ENCODE results near the gene MARF1.
"Not testable (repeated sequence)": the region's sequence is repeated elsewhere in the genome, so short reads cannot be mapped to it uniquely, and the experiment has no call there.

The MARF1 gene

GRCh38 chr16:15643048-15643945 is at the start of gene MARF1:
TSS of gene MARF1 (minus strand) at chr16:15643154. CDS start at chr16:15639233, 3,921 bp downstream.
- DNase-seq (ENCODE audit: low read depth, low spot score), result peak; percentile 96
- TF ChIP-seq, protein P1, sequence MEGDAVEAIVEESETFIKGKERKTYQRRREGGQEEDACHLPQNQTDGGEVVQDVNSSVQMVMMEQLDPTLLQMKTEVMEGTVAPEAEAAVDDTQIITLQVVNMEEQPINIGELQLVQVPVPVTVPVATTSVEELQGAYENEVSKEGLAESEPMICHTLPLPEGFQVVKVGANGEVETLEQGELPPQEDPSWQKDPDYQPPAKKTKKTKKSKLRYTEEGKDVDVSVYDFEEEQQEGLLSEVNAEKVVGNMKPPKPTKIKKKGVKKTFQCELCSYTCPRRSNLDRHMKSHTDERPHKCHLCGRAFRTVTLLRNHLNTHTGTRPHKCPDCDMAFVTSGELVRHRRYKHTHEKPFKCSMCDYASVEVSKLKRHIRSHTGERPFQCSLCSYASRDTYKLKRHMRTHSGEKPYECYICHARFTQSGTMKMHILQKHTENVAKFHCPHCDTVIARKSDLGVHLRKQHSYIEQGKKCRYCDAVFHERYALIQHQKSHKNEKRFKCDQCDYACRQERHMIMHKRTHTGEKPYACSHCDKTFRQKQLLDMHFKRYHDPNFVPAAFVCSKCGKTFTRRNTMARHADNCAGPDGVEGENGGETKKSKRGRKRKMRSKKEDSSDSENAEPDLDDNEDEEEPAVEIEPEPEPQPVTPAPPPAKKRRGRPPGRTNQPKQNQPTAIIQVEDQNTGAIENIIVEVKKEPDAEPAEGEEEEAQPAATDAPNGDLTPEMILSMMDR (IDR thresholded peaks at IDR 0.05; ENCODE audit: low read depth, low read length), result peak; percentile 59
- in situ Hi-C loops (cut with HindIII; ENCODE audit: low sequenced_read_pairs), result no loop called here
- H3K4me3 ChIP-seq (ENCODE audit: low read depth, low read length), result peak within 1 kb of the TSS; percentile 98

DNA sequence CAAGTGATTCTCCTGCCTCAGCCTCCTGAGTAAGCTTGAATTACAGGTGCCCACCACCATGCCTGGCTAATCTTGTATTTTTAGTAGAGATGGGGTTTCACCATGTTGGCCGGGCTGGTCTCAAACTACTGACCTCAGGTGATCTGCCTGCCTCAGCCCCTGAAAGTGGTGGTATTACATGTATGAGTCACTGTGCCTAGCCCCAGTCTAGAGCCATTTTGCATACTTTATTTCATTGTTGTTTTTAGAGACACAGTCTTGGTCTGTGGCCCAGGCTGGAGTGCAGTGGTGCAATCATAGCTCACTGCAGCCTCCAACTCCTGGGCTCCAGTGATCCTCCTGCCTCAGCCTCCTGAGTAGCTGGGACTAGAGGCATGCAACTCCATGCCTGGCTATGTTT is 49.6 kb upstream of the MARF1 start:
- H3K4me3 ChIP-seq (ENCODE audit: low read depth, low read length); in situ Hi-C loops (cut with HindIII; ENCODE audit: low sequenced_read_pairs); DNase-seq (ENCODE audit: low read depth, low spot score): not testable (repeated sequence)

DNA sequence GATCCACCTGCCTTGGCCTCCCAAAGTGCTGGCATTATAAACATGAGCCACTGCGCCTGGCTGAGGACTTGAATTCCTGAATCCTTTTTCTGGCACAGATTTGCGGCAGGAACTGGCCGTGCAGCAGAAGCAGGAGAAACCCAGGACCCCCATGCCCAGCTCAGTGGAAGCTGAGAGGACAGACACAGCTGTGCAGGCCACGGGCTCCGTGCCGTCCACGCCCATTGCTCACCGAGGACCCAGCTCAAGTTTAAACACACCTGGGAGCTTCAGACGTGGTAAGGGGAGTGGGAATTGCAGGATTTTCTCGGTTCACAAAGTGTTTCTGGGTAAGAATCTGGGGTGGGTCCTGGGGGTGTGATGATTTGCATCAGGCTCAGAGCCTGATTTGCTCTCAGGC is 48.1 kb upstream of the MARF1 start:
- in situ Hi-C loops (cut with HindIII; ENCODE audit: low sequenced_read_pairs), result no loop called here
- no peak for DNase-seq (ENCODE audit: low read depth, low spot score)
- no peak overlapping the region for H3K4me3 ChIP-seq (ENCODE audit: low read depth, low read length)
- TF ChIP-seq, protein P1 (IDR thresholded peaks at IDR 0.05; ENCODE audit: low read depth, low read length), result no peak

DNA sequence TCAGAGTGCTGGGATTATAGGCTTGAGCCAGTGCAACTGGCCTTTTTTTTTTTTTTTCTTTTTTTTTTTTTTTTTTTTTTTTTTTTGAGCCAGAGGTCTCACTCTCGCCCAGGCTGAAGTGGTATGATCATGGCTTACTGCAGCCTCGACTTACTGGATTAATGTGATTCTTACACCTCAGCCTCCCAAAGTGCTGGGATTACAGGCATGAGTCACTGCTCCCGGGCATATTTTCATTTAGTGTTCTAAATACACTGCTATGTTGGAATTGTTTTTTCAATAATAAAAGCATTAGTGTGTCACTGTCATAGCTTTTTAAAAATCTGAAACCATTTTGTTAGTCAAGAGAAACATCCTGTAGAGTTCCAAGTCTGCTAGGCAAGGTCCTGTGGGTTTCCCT is 47.3 kb upstream of the MARF1 start:
- H3K4me3 ChIP-seq (ENCODE audit: low read depth, low read length), result no peak overlapping the region
- DNase-seq (ENCODE audit: low read depth, low spot score), result peak; percentile 56
- TF ChIP-seq, protein P1 (IDR thresholded peaks at IDR 0.05; ENCODE audit: low read depth, low read length), result no peak
- in situ Hi-C loops (cut with HindIII; ENCODE audit: low sequenced_read_pairs), result no loop called here

DNA sequence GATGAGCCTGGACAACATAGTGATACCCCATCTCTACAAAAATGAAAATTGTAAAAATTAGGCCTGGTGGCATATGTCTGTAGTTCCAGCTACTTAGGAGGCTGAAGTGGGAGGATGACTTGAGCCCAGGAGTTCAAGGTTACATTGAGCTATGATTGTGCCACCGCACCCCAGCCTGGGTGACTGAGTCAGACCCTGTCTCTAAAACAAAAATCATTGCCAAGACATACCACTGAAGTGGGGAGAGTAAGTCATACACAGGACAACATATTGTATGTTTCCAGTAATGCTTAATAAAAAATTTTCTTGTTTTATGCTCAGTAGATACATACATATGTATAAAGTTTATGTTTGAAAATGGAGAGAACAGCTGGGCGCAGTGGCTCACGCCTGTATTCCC is 46.3 kb upstream of the MARF1 start:
- no peak overlapping the region for H3K4me3 ChIP-seq (ENCODE audit: low read depth, low read length)
- in situ Hi-C loops (cut with HindIII; ENCODE audit: low sequenced_read_pairs), result no loop called here
- DNase-seq (ENCODE audit: low read depth, low spot score), result peak; percentile 8
- TF ChIP-seq, protein P1 (IDR thresholded peaks at IDR 0.05; ENCODE audit: low read depth, low read length), result no peak

DNA sequence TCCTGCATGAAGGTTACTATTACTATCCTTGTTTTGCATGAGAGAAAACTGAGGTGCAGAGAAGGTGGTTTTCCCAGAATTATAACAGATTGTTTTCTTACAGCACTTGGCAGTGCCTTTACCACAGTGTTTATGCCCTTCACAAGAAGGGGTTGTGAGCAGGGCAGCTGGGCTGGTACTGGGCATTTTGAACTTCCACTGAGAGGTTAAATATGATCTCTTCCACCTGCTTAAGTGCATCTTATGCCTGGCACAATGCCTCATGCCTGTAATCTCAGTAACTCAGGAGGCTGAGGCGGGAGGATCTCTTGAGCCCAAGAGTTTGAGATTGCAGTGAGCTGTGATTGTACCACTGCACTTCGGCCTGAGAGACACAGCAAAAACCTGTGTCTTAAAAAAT is 43.3 kb upstream of the MARF1 start:
- DNase-seq (ENCODE audit: low read depth, low spot score), result no peak
- TF ChIP-seq, protein P1 (IDR thresholded peaks at IDR 0.05; ENCODE audit: low read depth, low read length), result no peak
- in situ Hi-C loops (cut with HindIII; ENCODE audit: low sequenced_read_pairs), result no loop called here
- H3K4me3 ChIP-seq (ENCODE audit: low read depth, low read length), result no peak overlapping the region

DNA sequence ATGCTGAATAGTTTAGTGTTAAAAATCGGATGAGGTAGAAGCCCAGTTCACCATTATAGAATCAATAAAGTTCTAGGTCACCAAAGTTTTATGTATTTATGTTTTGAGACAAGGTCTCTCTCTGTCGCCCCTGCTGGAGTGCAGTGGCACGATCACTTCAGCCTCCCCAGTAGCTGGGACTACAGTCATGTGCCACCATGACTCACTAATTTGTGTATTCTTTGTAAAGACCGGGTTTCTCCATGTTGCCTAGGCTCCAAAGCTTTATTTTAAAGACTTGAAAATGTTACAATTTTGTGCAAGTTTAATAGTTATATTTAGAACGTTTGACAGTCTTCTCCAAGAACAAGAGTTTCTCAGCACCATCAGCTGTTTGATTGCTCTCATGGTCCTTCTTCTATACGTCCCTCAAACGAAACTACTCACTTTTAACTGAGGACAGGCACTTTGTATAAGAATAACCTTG is 39.2 kb upstream of the MARF1 start:
- TF ChIP-seq, protein P1 (IDR thresholded peaks at IDR 0.05; ENCODE audit: low read depth, low read length), result peak; percentile 69

More for the DNA sequence above, 39.2 kb upstream of the MARF1 start:
- in situ Hi-C loops (cut with HindIII; ENCODE audit: low sequenced_read_pairs), result no loop called here
- H3K4me3 ChIP-seq (ENCODE audit: low read depth, low read length), result no peak overlapping the region
- DNase-seq (ENCODE audit: low read depth, low spot score), result peak; percentile 79

Data from astrocyte of the spinal cord (primary cell).